NCI-H1417 treated with DMSO at 0.1 percent for 48 hours (cell line): ENCODE results near the gene SMS.
A peak's percentile ranks its signal among the peaks of the same experiment; 100 is the strongest.

ENCODE experiments used
- DNase-seq: peaks from one replicate; lab custom pipeline; 2025; lab: John Stamatoyannopoulos, UW

Gene SMS

DNA sequence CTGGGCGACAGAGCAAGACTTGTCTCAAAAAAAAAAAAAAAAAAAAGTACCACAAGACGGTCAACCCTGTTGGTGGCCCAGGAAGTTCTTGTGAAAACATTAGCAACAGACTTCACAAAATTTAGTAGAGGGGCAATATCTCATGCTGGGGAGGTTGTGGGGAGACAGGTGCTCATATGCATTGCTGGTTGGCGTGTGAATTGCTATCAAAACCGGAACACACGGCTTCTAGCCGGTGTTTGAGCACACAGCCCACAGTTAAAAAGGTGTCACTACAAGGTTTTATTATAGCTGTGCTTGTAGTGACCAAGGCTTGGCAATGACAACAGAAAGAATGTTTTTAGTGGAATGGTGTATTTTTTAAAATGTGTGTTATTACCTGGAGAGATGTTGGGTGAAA, 41.8 kb downstream of the SMS start:
- no peak for DNase-seq

GRCh38 chrX:21985332-21985777, 44.8 kb downstream of the SMS start:
- DNase-seq: peak; percentile 21

DNA sequence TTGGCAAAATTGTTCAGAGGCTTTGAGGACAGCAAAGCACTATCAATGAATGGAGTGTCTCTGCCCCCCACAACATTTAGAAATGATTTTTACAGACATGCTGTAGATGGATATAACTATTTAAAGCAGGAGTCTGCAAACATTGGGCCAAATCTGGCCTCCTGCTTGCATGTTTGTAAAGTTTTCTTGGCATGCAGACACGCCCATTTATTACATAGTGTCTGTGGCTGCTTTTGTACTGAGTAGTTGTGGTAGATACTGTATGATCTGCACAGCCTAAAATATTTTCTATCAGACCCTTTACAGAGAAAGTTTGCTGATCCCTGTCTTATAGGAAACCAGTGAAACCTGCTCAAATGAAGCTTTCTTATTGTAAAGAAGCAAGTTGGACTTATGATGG, 46.1 kb downstream of the SMS start:
- DNase-seq: no peak

DNA sequence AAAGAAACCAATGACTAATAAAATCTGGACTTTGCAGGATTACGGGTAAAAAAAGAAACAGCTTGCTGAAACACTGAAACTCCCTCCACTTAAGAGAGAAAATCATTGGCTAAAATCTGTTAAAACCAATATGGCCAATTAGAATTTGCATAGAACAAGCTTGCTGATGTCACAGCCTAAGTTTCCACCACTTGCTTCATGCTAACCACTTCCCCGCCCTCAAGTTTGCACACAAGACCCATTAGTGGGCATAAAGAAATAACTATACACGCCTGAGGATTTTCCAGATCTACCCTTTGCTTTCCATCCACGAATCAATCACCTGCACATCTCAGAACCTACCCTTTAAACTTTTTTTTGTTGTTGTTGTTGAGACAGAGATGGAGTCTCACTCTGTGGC, 48.9 kb downstream of the SMS start:
- DNase-seq: no peak

- DNase-seq: no peak
Observed at GRCh38 chrX:21990832-21991231, 50.3 kb downstream of the SMS start.

- DNase-seq: no peak
Observed at GRCh38 chrX:21991504-21991903, 51.0 kb downstream of the SMS start.

DNA sequence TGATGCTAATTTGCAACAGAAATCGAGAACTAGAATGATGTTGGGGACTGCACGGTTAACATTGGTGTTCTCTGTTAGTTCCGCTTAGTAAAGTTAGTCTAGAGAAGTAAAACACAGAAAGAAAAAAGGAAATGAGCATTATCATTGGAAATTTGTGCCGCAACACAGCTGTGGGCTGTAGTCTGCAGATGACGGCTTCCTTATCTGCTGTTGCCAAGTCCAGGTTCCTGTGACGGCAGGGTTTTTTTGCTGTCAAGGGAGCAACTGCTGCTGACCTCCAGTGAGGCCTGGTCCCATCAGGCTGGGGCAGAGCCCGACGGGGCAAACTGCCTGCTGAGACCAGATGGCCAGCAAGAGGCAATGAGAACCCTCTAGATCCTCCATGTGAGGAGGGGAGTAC, 52.8 kb downstream of the SMS start:
- DNase-seq: no peak

DNA sequence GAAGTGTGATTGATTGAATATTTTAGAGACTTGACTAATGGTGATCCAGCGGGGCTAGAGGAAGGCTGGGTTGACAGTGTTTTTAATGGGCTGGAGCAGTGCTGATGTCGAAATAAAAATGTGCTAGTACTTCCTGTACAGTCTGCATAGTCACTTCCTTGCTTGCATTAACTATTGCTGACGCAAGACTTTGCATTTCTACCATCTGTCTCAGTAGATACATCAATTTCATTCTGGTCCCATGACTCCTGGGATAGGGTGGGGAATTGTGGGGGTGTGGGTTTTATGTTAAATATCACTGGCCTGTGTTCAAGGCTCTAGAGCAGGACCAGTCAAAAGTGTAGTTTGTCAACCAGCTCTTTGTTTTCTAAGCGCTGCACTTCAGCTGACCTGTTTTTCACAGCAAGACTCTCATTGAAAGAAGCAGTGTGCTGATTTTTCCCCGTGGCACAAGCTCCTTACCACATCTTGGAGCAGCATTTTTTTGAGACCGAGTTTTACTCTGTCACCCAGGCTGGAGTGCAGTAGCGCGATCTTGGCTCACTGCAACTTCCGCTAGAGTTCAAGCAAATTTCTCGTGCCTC, 56.5 kb downstream of the SMS start:
- no peak for DNase-seq

GRCh38 chrX:21998037-21998436, 57.5 kb downstream of the SMS start:
- no peak for DNase-seq

- DNase-seq: no peak
Observed at GRCh38 chrX:22004866-22005265, 64.4 kb downstream of the SMS start.

DNA sequence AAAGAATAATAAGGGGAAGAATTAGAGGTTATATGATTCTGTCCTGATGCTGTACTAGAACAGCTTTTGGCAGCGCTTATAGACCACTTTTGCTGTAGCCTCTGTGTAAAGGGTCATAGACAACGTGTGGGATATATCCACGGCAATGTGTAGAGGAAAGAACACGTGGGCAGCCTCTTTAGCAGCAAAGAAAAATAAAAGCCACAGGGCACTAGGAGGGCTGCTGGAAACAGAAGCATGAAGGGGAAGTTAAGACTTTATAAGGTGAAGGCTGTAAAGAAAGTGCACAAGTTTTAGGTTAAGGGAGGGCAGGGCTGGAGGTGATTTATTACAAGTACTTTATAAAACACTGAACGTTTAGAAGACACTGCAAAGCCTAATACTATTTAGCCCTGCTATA, 71.5 kb downstream of the SMS start:
- no peak for DNase-seq

DNA sequence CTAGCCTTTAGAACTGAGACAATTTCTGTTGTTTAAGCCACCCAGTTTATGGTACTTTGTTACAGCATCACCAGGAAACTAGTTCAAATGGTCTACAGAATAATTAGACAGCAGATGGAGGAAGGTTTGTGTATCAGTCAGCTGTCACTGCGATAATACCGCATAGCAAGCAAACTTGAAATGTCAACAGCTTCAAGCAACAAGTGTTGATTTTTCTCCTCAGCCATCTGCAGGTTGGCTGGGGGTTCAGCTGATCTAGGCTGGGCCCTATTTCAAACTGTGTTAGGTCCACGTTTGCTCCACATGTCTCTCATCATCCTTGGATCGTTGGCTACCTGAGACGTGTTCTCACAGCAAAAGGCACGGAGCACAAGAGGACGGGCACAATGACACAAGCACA, 72.4 kb downstream of the SMS start:
- no peak for DNase-seq

GRCh38 chrX:22015139-22015750, 74.7 kb downstream of the SMS start:
- no peak for DNase-seq

DNA sequence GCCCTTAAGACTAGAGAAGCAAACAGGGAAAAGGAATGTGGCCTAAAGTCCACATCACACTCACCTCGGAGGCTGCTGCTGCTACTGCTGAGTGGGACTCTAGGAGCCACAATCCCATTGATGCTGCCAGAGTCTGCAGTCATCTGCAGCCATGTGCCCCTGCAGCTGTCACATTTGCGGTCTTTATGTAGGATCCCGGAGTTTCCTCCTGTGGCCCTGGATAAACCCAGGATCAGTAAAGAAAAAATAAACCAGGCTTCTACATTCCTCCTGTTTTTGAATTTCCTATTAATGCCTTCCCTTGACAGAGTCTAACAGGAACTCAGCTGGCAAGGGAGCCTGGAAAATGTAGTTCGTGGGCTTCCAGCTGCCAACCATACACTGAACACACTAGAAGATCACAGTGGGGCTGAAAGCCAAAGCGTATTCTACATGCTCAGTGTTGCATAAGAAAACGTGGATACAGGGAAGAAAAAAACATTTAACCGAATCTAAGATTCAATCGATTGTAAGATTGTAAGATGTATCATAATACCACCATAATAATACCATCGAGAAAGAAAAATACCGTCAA, 81.3 kb downstream of the SMS start:
- no peak for DNase-seq

GRCh38 chrX:22024577-22024976, 84.1 kb downstream of the SMS start:
- no peak for DNase-seq

DNA sequence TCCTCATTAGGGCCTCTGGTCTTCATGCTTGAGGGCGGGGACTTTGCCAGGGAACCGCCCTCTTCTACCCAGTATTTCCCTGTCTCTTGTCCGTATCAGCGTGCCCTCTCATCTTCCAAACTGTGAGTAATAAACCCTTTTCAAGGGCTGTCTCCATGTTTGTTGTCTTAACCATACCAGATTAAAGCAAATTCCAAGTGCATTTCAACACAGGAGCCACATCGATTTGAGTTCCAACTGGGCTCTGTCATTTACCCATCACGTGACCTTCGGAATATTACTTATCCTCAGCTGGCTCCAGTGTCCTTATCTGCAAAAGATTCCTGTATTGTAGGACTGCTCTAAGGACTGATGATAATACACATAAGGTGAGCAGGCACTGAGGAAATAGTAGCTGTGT, 85.2 kb downstream of the SMS start:
- DNase-seq: no peak

GRCh38 chrX:22026731-22027130, 86.2 kb downstream of the SMS start:
- no peak for DNase-seq

GRCh38 chrX:22032084-22032483, 91.6 kb downstream of the SMS start, which contains the start of gene PHEX:
TSS of gene PHEX (plus strand) at chrX:22032325. CDS start at chrX:22033006, 681 bp downstream.
- no peak for DNase-seq

GRCh38 chrX:22032506-22032905, 92.0 kb downstream of the SMS start:
- DNase-seq: no peak

GRCh38 chrX:22033818-22034217, 93.3 kb downstream of the SMS start:
- no peak for DNase-seq

DNA sequence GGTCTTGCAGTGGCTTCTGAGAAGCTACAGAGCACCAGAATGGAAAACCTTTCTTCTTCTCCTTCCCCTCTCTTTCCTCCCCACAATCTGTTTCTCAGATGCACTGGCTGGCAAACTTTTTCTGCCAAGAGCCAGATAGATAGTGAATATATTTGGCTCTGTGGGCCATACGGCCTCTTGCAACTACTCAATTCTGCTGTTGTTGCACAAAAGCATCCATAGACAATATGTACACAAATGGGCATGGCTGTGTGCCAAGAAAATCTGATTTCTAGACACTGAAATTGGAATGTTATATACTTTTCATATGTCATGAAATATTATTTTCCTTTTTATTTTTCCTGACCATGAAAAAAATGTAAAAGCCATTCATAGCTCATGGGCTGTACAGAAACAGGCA, 94.7 kb downstream of the SMS start:
- DNase-seq: no peak

GRCh38 chrX:22037225-22037624, 96.7 kb downstream of the SMS start:
- DNase-seq: no peak

GRCh38 chrX:22037911-22038537, 97.5 kb downstream of the SMS start:
- no peak for DNase-seq
